GM12878 (cell line): Measurements from ENCODE around the gene SERPINF2. TPM values are rescaled to one million over a fixed set of nuclear protein-coding genes. Genes with fewer than 3 reads are reported as not detected.

ENCODE experiments used
- BHLHE40 ChIP-seq, 2 experiments: fragments of 450-650 bp in 1 of 2; IDR thresholded peaks; 2 replicates each; pipeline ENCODE4 v1.6.1; 2011 to 2017; ENCODE audit warnings: low read depth in 2 of 2, borderline replicate concordance in 1 of 2, improper control_type of control experiment in 1 of 2, low read length in 1 of 2, mild to moderate bottlenecking in 1 of 2
- CREB1 ChIP-seq: IDR thresholded peaks from 2 replicates; pipeline ENCODE4 v1.6.1; 2012; ENCODE audit warnings: low read depth, mild to moderate bottlenecking, inconsistent platforms
- EED ChIP-seq: sonication (generic); IDR thresholded peaks from 2 replicates; pipeline ENCODE4 v1.6.1; 2016; ENCODE audit warnings: antibody characterized with exemption, low read depth
- EGR1 ChIP-seq, 2 experiments: IDR thresholded peaks; 1 replicate in 1 of 2; 2 replicates in 1 of 2; pipeline ENCODE4 v1.6.1; 2011 to 2012; ENCODE audit warnings: low read depth in 2 of 2, low read length in 2 of 2, borderline replicate concordance in 1 of 2, mild to moderate bottlenecking in 1 of 2, moderate library complexity in 1 of 2
- ELK1 ChIP-seq: IDR thresholded peaks from 2 replicates; pipeline ENCODE4 v1.6.1; 2012; ENCODE audit warnings: low read depth, low read length, improper control_type of control experiment
- MAX ChIP-seq: IDR thresholded peaks from 2 replicates; pipeline ENCODE4 v1.6.1; 2012; ENCODE audit warnings: low read depth, low read length, improper control_type of control experiment
- NFYA ChIP-seq: IDR thresholded peaks from 2 replicates; pipeline ENCODE4 v1.6.1; 2011; ENCODE audit warnings: low read depth, mild to moderate bottlenecking, low read length, improper control_type of control experiment, borderline replicate concordance
- NFYB ChIP-seq: IDR thresholded peaks from 2 replicates; pipeline ENCODE4 v1.6.1; 2011; ENCODE audit warnings: low read depth, mild to moderate bottlenecking, low read length, improper control_type of control experiment, moderate library complexity; ENCODE audit not compliant: insufficient read depth
- POLR2AphosphoS5 ChIP-seq: IDR thresholded peaks from 2 replicates; pipeline ENCODE4 v1.6.1; 2011; ENCODE audit warnings: mild to moderate bottlenecking, low read length, inconsistent platforms
- POU2F2 ChIP-seq: IDR thresholded peaks from 3 replicates; pipeline ENCODE4 v1.6.1; 2011; ENCODE audit warnings: low read depth, mild to moderate bottlenecking, low read length, borderline replicate concordance
- RBBP5 ChIP-seq: fragments of 200-600 bp; sonication (generic); conservative IDR thresholded peaks from 2 replicates; pipeline ENCODE4 v1.6.1; 2016
- RUNX3 ChIP-seq: IDR thresholded peaks from 2 replicates; pipeline ENCODE4 v1.6.1; 2012; ENCODE audit warnings: low read length, inconsistent platforms
- SMAD1 ChIP-seq: fragments of 450-650 bp; IDR thresholded peaks from 2 replicates; pipeline ENCODE4 v1.6.1; 2018; ENCODE audit warnings: mild to moderate bottlenecking, low read depth; ENCODE audit not compliant: partially characterized antibody
- SMAD5 ChIP-seq: IDR thresholded peaks from 2 replicates; pipeline ENCODE4 v1.6.1; 2016; ENCODE audit warnings: antibody characterized with exemption, low read depth
- SP1 ChIP-seq: IDR thresholded peaks from one replicate; pipeline ENCODE4 v1.6.1; 2011; ENCODE audit warnings: low read depth, low read length
- SRF ChIP-seq, 2 experiments: IDR thresholded peaks; 2 replicates each; pipeline ENCODE4 v1.6.1; 2011; ENCODE audit warnings: low read depth in 2 of 2, low read length in 2 of 2, mild to moderate bottlenecking in 1 of 2, moderate library complexity in 1 of 2
- TARDBP ChIP-seq: IDR thresholded peaks from 2 replicates; pipeline ENCODE4 v1.6.1; 2016; ENCODE audit warnings: borderline replicate concordance
- TCF12 ChIP-seq: IDR thresholded peaks from 2 replicates; pipeline ENCODE4 v1.6.1; 2011; ENCODE audit warnings: low read depth, mild to moderate bottlenecking, low read length
- WRNIP1 ChIP-seq: IDR thresholded peaks from 2 replicates; pipeline ENCODE4 v1.6.1; 2011; ENCODE audit warnings: low read depth, low read length, improper control_type of control experiment, borderline replicate concordance
- polyA plus RNA-seq, 11 experiments: library from polyadenylated mRNA; depleted of rRNA in 4 of 11; unstranded in 6 of 11; stranded (reverse) in 5 of 11; fragments of >200 nt; fragmentation: Nextera tagmentation in 4 of 11; fragmentation: Illumina TruSeq in 1 of 11; extraction: Ambion mirVana in 4 of 11; extraction: Trizol in 1 of 11; gene quantifications; 1 replicate in 1 of 11; 2 replicates in 10 of 11; pipeline versions ENCODE4 v1.2.1 to v1.2.3, GENCODE V29; 2011 to 2016; ENCODE audit warnings: inconsistent platforms in 2 of 11, missing spikeins in 2 of 11, low read depth in 1 of 11
- total RNA-seq, 4 experiments: library from RNA; depleted of rRNA in 3 of 4; stranded (reverse); fragments of >200 nt in 3 of 4; fragmentation: Illumina TruSeq in 1 of 4; extraction: Trizol in 1 of 4; gene quantifications; 2 replicates each; pipeline versions ENCODE4 v1.2.1 to v1.2.3, GENCODE V29; 2013 to 2021
- TF ChIP-seq, protein P1 (sequence below): fragments of 450-650 bp; IDR thresholded peaks from 2 replicates; pipeline ENCODE4 v1.6.1; 2014; ENCODE audit warnings: mild to moderate bottlenecking
- TF ChIP-seq, protein P2 (sequence below): fragments of 450-650 bp; IDR thresholded peaks from 2 replicates; pipeline ENCODE4 v1.6.1; 2017; ENCODE audit warnings: mild to moderate bottlenecking, moderate library complexity
- TF ChIP-seq, protein P3 (sequence below): IDR thresholded peaks from 2 replicates; pipeline ENCODE4 v1.6.1; 2011; ENCODE audit warnings: borderline replicate concordance, low read depth, mild to moderate bottlenecking, moderate library complexity, mixed read lengths, low read length; ENCODE audit not compliant: insufficient read depth; ENCODE audit errors: extremely low read length

Gene SERPINF2
- total and polyA plus RNA-seq, 10 of the 15 experiments (the other 5 are each of a cell fraction or from before 2014, with no cell fraction given), result 0.04 to 0.21 (median 0.12) TPM; not detected in 6

DNA sequence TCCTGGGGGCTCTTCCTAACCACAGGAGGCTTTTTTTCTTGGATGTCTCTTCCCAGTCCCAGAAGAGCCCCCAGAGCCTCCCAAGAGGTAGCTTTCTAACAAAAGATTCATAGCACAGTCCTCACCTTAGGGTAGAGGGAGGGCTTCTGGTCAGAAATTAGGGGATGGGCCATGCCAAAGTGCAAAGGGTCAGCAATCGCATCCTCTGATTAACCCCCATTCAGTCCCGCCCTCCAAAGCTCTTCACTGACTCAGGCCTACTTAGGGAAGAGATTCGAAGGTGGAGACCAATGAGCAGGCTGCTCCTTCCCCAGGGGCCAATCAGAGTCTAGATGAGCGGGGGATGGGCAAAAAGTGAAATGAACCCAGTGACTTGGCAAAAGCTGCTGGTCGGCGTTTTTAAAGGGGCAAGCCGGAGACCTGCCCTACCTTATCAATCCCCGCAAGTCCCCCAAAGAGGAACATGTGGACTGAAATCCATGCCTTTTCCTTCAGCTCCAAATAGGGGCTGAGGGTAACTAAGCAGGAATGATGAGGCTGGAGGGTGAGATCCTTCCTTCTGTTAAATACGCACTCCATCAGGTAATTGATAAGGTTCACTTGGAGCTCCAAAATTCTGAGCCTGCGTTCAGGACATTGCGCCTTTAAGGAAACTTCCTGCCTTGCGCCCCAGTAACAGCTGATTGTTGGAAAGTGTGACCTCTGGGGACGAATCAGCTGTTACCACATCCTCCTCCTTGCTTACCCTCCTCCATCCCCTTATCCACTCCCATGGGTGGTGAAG, 25.6 kb upstream of the SERPINF2 start (continued):
- TF ChIP-seq, protein P1, sequence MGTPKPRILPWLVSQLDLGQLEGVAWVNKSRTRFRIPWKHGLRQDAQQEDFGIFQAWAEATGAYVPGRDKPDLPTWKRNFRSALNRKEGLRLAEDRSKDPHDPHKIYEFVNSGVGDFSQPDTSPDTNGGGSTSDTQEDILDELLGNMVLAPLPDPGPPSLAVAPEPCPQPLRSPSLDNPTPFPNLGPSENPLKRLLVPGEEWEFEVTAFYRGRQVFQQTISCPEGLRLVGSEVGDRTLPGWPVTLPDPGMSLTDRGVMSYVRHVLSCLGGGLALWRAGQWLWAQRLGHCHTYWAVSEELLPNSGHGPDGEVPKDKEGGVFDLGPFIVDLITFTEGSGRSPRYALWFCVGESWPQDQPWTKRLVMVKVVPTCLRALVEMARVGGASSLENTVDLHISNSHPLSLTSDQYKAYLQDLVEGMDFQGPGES, result peak; percentile 42; the same call in 1 of the 2 replicates
- no peak for TF ChIP-seq EGR1 (IDR thresholded peaks at IDR 0.05; ENCODE audit: borderline replicate concordance in 1 of 2, low read depth in 2 of 2, low read length in 2 of 2)
- peak; percentile 43; the same call in 1 of the 2 replicates for TF ChIP-seq MAX
- TF ChIP-seq POLR2AphosphoS5, result peak; percentile 85
- peak; percentile 87 for TF ChIP-seq RUNX3
- TF ChIP-seq NFYA, result peak; percentile 20; the same call in 1 of the 2 replicates
- TF ChIP-seq POU2F2, result peak; percentile 27; the same call in 2 of the 3 replicates
- TF ChIP-seq TARDBP, result 0 out of 2 replicates have a peak, but pooled peaks have one; percentile 11
- TF ChIP-seq EED, result peak; percentile 85
- TF ChIP-seq, protein P2, sequence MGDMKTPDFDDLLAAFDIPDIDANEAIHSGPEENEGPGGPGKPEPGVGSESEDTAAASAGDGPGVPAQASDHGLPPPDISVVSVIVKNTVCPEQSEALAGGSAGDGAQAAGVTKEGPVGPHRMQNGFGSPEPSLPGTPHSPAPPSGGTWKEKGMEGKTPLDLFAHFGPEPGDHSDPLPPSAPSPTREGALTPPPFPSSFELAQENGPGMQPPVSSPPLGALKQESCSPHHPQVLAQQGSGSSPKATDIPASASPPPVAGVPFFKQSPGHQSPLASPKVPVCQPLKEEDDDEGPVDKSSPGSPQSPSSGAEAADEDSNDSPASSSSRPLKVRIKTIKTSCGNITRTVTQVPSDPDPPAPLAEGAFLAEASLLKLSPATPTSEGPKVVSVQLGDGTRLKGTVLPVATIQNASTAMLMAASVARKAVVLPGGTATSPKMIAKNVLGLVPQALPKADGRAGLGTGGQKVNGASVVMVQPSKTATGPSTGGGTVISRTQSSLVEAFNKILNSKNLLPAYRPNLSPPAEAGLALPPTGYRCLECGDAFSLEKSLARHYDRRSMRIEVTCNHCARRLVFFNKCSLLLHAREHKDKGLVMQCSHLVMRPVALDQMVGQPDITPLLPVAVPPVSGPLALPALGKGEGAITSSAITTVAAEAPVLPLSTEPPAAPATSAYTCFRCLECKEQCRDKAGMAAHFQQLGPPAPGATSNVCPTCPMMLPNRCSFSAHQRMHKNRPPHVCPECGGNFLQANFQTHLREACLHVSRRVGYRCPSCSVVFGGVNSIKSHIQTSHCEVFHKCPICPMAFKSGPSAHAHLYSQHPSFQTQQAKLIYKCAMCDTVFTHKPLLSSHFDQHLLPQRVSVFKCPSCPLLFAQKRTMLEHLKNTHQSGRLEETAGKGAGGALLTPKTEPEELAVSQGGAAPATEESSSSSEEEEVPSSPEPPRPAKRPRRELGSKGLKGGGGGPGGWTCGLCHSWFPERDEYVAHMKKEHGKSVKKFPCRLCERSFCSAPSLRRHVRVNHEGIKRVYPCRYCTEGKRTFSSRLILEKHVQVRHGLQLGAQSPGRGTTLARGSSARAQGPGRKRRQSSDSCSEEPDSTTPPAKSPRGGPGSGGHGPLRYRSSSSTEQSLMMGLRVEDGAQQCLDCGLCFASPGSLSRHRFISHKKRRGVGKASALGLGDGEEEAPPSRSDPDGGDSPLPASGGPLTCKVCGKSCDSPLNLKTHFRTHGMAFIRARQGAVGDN, result no peak
- peak; percentile 62; the same call in 1 of the 2 replicates for TF ChIP-seq SMAD5
- peak; percentile 91 for TF ChIP-seq CREB1
- TF ChIP-seq SRF (IDR thresholded peaks at IDR 0.05; ENCODE audit: low read depth in 2 of 2, low read length in 2 of 2), result 0 out of 4 replicates have a peak, but pooled peaks of 1 of the 2 experiments have one; percentile 60
- TF ChIP-seq SMAD1, result peak; percentile 13
- no peak for TF ChIP-seq RBBP5
- peak; percentile 65; the same call in 1 of the 2 replicates for TF ChIP-seq TCF12
- peak; percentile 75 to 80 for TF ChIP-seq BHLHE40 (IDR thresholded peaks at IDR 0.05; ENCODE audit: borderline replicate concordance in 1 of 2, low read depth in 2 of 2, low read length in 1 of 2)
- TF ChIP-seq, protein P3, sequence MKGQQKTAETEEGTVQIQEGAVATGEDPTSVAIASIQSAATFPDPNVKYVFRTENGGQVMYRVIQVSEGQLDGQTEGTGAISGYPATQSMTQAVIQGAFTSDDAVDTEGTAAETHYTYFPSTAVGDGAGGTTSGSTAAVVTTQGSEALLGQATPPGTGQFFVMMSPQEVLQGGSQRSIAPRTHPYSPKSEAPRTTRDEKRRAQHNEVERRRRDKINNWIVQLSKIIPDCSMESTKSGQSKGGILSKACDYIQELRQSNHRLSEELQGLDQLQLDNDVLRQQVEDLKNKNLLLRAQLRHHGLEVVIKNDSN, result peak; percentile 63
- peak; percentile 74 for TF ChIP-seq ELK1
- TF ChIP-seq SP1, result peak; percentile 92
- peak; percentile 82; the same call in 1 of the 2 replicates for TF ChIP-seq WRNIP1
- peak; percentile 92 for TF ChIP-seq NFYB
